Measurements from ENCODE around the gene C12orf43. TPM values are rescaled to one million over a fixed set of nuclear protein-coding genes. Genes with fewer than 3 reads are reported as not detected.
A peak's percentile ranks its signal among the peaks of the same experiment; 100 is the strongest.

Gene C12orf43
- total RNA-seq, 1 experiment from 2014 or later = 18.6 TPM

- no peak for DNase-seq (ENCODE audit: extremely low read depth, low read depth)
Observed at GRCh38 chr12:121033625-121034349, 17.5 kb upstream of the C12orf43 start.

DNA sequence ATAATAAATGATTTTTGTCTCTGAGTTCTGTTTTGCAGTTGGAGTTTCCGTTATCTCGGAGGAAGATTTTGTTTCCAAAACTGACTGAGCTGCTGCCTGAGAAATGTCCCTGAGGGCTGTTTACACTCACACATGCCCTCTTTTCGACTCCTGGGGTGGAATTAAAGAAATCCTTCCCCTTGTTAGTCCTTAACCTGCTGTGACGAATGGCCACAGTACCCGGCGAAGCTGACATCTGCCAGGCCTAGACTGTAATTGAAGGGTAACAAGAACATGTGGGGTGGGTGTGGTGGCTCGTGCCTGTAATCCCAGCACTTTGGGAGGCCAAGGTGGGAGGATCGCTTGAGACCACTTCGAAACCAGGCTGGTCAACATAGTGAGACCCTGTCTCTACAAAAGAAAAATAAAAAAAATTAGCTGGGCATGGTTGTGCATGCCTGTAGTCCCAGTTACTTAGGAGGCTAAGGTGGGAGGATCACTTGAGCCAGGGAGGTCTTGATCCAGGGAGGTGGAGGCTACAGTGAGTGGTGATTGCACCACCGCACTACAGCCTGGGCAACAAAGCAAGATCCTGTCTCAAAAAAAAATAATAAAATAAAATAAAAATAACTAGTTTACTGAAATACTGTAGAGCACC is 14.4 kb upstream of the C12orf43 start:
- no peak for DNase-seq (ENCODE audit: extremely low read depth, low read depth)

GRCh38 chr12:121026274-121027045 is 10.2 kb upstream of the C12orf43 start:
- DNase-seq (ENCODE audit: extremely low read depth, low read depth) = no peak

DNA sequence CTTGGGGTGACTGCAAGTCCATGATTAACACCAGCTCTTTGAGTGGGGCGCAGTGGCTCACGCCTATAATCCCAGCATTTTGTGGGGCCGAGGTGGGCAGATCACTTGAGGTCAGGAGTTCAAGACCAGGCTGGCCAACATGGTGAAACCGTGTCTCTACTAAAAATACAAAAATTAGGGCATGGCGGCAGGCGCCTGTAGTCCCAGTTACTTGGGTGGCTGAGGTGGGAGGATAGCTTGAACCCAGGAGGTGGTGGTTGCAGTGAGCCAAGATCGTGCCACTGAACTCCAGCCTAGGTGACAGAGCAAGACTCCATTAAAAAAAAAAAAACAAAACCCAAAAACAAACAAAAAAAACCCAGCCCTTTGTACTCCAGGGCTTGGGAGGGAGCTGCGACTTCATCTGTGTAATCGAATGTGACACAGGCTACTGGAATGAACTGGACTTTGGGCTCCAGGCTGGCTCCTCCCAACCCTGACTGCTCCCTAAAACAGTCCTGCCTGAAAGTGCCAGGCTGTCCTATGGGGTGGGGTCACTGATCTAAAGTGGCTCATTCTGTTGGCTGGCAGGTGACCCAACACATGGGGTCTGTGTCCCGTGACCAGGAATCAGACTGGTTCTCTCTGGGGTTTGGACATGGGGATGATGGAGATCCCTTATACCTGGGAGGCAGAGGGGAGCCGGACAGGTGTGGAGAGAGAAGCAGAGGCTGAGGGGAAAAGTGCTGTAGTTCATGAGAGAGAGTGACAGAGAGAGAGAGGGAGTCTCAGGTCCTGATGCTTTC is 9.3 kb upstream of the C12orf43 start:
- DNase-seq (ENCODE audit: extremely low read depth, low read depth) = no peak

GRCh38 chr12:121023799-121024198 is 7.5 kb upstream of the C12orf43 start:
- no peak for DNase-seq (ENCODE audit: extremely low read depth, low read depth)

GRCh38 chr12:121022713-121023112 is 6.4 kb upstream of the C12orf43 start:
- DNase-seq (ENCODE audit: extremely low read depth, low read depth) = no peak

DNA sequence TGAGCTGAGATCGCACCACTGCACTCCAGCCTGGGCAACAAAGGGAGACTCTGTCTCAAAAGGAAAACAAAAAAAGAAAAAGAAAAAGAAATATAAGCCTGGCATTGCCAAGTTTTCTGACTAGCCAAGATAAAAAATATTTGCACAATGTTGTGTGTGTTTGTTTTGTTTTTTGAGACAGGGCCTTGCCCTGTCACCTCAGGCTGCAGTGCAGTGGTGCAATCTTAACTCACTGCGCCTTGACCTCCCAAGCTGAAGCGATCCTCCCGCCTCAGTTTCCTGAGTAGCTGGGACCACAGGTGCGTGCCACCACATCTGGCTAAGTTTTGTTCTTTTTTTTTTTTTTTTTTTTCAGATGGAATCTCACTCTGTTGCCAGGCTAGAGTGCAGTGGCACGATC is 5.5 kb upstream of the C12orf43 start:
- no peak for DNase-seq (ENCODE audit: extremely low read depth, low read depth)

GRCh38 chr12:121018860-121019617 is 2.8 kb upstream of the C12orf43 start:
- DNase-seq (ENCODE audit: extremely low read depth, low read depth) = no peak

DNA sequence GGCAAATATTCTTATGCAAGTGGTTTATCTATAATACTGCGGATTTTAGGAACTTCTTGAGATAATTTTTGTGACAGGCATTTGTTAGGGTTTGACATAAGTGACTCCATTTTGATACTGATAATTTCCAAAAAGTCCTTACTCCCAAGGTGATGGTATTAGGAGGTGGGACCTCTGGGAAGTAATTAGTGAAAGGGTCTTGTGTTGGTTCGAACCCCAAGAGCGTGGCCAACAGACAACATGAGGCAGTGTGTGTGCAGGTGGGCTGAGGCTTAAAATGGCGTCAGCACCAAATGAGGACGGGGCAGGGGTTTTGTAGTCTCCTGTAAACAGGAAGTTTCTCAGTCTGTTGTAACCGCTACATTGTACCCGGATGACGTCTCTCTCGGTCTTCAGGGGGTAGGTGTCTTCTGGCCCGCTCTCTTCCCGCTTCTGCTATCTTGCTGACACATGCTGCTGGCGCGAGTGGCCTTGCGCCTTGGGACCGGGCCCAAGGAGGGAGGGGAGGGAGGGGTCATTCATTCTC is 1.7 kb upstream of the C12orf43 start:
- DNase-seq (ENCODE audit: extremely low read depth, low read depth) = no peak

- no peak for DNase-seq (ENCODE audit: extremely low read depth, low read depth)
Observed at GRCh38 chr12:121013715-121014114, 2.6 kb downstream of the C12orf43 start.

GRCh38 chr12:121011820-121012219 is 4.5 kb downstream of the C12orf43 start:
- DNase-seq (ENCODE audit: extremely low read depth, low read depth) = no peak

DNA sequence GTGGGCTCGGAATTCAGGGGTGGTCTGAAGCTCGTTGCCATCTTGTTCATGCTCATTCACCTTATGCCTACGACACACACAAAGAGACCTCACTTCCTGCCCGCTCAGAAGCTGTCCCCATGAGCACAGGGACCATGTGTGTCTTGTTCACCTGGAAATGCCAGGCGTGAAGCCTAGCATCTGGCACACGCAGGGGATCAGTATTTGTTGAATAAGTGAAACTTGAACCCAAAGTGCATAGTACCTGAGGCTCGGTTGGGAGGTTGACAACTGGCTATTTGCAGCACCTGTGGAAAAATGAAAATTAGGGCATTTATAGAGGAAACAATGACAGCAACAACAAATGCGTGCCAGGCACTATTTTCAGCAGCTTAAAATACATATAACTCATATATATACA is 5.4 kb downstream of the C12orf43 start:
- DNase-seq (ENCODE audit: extremely low read depth, low read depth) = no peak

DNA sequence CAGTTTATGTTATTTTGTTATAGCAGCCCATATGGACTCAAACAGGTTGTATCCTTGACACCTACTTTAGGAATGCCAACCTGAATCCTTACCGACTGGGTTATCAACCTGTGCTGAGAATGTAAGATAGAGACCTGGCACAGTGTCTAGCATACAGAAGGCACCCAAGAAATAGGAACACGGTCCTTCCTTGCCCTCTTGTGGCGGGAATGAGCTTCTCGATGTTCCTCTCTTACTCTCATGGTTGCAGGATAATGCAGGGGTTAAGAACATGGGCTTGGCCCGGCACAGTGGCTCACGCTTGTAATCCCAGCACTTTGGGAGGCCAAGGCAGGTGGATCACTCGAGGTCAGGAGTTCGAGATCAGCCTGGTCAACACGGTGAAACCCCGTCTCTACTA is 6.5 kb downstream of the C12orf43 start:
- peak; percentile 50 for DNase-seq (ENCODE audit: extremely low read depth, low read depth)

DNA sequence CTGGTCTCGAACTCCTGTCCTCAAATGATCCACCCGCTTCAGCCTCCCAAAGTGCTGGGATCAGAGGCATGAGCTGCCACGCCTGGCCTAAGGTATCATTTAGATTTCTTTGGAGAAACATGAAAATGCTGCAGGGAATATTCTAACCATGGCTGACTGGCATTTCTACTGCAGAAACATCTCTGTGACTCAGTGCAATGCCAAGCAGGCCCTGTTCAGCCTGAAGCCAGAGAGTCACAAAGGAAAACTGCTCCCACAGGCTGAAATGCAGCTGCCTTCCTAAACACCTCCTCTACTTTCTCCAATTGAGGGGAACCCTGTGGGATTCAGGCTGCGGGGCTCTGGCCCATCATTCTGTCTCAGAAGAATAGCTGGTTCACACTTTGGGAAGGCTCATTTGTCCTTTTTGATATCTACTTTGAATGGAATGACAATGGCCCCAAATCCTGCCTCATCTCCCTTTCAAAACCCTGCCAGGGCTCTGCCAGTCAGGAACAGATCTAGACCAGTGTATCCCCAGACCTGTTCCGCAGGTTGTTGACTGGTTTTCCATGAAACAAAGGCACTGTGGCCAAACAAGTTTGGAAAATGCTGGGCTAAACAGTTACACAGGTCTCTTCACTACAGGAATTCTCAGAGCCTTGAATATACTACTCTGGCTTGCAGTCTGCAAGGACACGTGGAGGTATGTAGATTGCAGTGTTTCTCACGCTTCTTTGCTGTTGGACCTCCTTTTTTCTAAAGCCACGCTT is 7.8 kb downstream of the C12orf43 start:
- DNase-seq (ENCODE audit: extremely low read depth, low read depth) = no peak

- peak; percentile 50 for DNase-seq (ENCODE audit: extremely low read depth, low read depth)
Observed at GRCh38 chr12:121005346-121005815, 10.9 kb downstream of the C12orf43 start.

DNA sequence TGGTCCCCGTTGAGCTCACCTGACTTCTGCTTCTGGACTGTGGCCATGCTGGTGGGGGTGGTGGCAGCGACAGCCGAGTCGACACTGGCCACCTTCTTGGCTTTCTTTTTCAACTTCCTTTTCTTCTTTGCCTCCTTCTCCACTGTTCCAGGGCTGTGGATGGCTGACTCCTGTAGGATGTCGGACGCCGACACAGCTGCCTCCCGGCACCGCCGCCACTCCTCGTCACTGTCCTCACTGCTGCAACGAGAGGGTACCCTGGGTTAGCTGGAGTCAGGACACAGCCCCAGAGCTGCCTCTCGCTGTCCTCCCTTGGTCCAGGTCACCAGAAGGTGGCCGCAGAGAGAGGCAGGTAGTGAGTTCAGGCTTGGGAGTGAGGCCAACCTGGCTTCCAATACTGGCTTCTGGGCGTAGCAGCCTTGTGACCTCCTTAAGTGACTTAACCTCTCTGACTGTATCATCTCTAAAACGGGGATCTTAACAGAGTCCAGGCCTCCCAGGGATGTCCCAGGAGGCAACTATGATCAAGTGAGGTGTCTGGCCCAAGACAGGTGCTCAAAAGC is 12.0 kb downstream of the C12orf43 start:
- no peak for DNase-seq (ENCODE audit: extremely low read depth, low read depth)

GRCh38 chr12:121003650-121004049 is 12.6 kb downstream of the C12orf43 start:
- DNase-seq (ENCODE audit: extremely low read depth, low read depth) = no peak

DNA sequence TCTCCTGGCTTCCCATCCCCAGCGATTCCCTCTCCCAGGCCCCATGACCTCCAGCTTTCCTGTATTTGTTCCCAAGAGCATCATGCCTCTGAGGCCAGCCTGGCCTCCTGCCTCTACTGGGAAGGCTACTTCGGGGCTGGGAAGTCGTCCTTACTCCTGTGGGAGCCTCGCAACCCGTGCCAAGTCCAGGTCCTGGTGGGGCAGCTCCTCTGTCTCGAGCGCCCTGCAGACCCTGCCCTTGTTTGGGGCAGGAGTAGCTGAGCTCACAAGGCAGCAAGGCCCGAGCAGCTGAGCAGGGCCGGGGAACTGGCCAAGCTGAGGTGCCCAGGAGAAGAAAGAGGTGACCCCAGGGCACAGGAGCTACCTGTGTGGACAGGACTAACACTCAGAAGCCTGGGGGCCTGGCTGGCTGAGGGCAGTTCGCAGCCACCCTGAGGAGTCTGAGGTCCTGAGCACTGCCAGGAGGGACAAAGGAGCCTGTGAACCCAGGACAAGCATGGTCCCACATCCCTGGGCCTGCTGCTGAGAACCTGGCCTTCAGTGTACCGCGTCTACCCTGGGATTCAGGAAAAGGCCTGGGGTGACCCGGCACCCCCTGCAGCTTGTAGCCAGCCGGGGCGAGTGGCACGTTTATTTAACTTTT is 14.3 kb downstream of the C12orf43 start:
- no peak for DNase-seq (ENCODE audit: extremely low read depth, low read depth)

Measured in NCI-H460 (cell line).